Retinal pigment epithelial cell (primary cell): ENCODE data around the gene SCAPER.
A peak's percentile ranks its signal among the peaks of the same experiment; 100 is the strongest.

Experiments
- DNase-seq: peaks from one replicate; pipeline ENCODE4 v3.0.0-alpha.2; 2010; ENCODE audit warnings: low read depth
- H3K4me3 ChIP-seq: 2 replicates; pipeline ENCODE4 v1.5.1; 2011; ENCODE audit warnings: mild to moderate bottlenecking, low read length, control low read depth, moderate library complexity
- TF ChIP-seq, protein P1 (sequence below): conservative IDR thresholded peaks from 2 replicates; pipeline ENCODE4 v1.5.1; 2011; ENCODE audit warnings: low read depth, low read length, control low read depth, inconsistent platforms

The SCAPER gene

DNA sequence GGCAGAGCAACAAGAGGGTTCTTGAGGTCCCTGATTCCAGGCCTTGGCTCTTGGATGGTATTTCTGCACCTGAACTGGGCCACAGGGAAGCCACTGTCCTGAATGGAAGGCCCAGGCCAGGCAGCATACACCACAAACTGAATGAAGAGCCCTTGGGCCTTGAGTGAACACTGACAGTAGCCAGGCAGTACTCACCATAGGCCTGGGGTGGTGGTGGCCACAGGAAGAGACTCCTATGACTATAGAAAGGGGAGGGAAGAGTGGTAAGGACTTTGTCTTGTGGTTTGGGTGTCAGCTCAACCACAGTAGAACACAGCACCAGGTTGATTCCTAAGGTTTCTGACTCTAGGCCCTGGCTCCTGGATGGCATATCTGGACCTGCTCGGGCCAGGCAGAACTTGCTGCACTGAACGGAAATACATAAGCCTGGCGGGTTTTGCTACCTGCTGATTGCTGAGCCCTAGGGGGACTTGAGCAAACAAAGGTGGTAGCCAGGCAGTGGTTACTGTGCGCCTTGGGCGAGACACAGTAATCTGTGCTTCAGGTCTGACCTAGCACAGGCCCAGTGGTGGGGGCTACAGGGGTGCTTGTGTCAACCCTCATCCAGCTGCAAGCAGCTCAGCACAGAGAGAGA lies 327.1 kb downstream of the SCAPER start:
- DNase-seq = no peak
- TF ChIP-seq, protein P1, sequence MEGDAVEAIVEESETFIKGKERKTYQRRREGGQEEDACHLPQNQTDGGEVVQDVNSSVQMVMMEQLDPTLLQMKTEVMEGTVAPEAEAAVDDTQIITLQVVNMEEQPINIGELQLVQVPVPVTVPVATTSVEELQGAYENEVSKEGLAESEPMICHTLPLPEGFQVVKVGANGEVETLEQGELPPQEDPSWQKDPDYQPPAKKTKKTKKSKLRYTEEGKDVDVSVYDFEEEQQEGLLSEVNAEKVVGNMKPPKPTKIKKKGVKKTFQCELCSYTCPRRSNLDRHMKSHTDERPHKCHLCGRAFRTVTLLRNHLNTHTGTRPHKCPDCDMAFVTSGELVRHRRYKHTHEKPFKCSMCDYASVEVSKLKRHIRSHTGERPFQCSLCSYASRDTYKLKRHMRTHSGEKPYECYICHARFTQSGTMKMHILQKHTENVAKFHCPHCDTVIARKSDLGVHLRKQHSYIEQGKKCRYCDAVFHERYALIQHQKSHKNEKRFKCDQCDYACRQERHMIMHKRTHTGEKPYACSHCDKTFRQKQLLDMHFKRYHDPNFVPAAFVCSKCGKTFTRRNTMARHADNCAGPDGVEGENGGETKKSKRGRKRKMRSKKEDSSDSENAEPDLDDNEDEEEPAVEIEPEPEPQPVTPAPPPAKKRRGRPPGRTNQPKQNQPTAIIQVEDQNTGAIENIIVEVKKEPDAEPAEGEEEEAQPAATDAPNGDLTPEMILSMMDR = no peak
- H3K4me3 ChIP-seq = no peak overlapping the region

DNA sequence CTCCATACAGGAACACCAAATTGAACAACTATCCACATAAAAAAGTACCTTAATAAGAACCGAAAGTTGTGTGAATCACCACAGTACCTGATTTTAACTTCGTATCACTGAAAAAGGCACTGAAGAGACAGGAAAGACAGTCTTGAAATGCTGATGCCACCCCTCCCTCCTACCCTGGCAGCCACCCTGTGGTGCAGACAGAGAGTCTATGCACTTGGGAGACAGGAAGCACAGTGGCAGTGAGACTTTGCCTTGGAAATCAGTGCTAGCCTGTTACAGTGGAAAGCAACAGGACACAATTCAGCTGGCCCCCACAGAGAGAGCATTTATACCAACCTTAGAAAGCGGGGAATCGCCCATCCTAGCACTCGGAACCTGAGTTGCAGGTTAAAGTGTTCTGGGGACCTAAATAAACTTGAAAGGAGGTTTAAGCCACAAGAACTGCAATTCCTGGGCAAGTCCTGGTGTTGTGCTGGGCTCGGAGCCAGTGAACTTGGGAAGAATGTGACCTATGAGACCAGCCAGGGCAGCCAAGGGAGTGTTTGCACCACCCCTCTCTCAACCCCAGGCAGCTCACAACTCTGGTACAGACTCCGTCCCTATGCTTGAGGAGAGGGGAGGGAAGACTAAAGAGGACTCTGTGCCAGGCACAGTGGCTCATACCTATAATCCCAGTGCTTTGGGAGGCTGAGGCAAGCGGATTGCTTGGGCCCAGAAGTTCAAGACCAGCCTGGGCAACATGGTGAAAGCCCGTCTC lies 328.4 kb downstream of the SCAPER start:
- TF ChIP-seq, protein P1 = no peak
- DNase-seq = peak; percentile 88
- no peak overlapping the region for H3K4me3 ChIP-seq

DNA sequence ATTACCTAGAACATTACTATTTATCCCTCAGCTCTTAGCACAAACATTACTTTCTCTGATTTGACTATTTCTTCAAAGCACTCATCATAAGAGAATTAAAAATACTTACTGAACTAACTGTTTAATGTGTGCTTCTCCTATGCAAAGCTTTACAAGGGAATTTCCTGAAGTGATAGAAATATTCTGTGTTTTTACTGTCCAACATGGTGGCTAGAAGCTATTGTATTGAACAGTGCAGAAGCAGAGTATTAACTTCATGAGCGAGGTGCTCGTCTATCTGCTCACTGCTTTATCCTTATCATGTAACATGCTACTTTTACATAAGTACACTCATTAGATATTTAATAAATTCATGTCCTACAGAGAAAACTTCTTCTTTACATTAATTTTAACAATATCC lies 329.5 kb downstream of the SCAPER start:
- H3K4me3 ChIP-seq = no peak overlapping the region
- DNase-seq = no peak
- TF ChIP-seq, protein P1 = no peak

DNA sequence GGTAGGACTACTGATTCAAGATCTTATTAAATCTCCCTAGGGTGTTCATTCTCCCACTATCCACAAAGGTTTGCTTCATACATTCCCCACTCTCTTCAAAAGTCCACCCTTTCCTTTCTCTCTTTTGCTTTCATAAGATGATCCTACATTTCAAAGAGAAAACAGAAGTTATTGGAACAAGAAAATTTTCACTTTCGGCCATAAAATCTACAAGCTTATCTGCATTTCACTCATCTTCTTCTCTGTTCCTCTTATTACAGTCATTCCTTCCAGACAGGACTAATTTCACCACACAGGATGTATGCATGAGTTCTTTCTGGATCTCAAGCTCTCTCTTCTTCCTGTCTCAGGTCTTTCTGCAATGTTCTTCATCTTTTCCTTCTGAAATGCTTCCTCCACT lies 329.9 kb downstream of the SCAPER start:
- H3K4me3 ChIP-seq = no peak overlapping the region
- no peak for DNase-seq
- TF ChIP-seq, protein P1 = no peak

DNA sequence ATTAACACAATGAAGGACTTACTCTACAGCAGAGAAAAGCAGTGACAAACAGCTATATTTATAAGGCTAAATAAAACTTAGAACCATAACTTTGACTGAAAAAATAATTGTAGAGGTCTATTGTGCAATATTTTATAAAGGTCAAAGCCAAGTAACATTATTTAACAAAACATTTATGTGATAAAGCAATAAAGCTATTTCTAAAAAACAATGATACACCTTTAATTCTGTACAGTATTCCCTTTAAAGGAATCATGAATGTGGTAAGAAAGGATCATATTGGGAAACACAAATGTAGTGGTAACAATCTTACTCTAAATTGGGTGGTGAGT lies 332.2 kb downstream of the SCAPER start:
- no peak overlapping the region for H3K4me3 ChIP-seq
- TF ChIP-seq, protein P1 = no peak
- no peak for DNase-seq

DNA sequence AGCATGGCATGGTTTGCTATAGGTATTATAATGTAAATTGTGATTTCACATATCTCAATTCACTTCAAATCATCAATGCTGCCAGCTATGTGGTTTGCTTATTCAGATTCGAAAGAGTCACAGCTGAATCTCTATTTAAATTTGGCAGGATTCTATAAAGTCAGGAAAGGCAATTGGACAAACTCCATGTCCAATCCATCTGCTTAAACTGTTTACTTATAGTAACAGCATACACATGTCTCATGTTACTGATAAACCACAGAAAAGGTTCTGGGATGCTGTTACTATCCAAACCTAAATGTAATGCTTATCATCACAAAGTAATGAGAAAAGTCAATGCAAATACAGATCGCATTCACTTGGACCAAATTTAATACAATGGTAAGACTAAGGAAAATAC lies 338.9 kb downstream of the SCAPER start:
- H3K4me3 ChIP-seq = no peak overlapping the region
- TF ChIP-seq, protein P1 = no peak
- DNase-seq = no peak

DNA sequence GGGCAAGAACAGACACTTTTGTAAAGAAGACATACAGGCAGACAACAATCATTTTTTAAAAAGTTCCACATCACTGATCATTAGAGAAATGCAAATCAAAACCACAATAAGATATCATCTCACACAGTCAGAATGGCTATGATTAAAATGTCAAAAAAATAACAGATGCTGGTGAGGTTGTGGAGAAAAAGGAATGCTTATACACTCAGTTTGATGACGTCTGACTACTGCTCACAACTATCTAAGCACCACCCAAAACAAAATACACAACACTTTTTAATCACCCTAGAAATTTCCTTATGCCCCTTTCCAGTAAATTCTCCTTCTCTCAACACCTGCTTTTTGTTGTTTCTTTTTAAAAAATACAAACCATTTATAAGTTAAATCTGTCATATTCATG lies 339.8 kb downstream of the SCAPER start:
- DNase-seq = no peak

More for the DNA sequence above, 339.8 kb downstream of the SCAPER start:
- H3K4me3 ChIP-seq = no peak overlapping the region
- TF ChIP-seq, protein P1 = no peak
